GM21423 (cell line): Measurements from ENCODE around the gene MRPL58.

Experiments used
- ATAC-seq: cut with Tn5 transposase; IDR thresholded peaks from one replicate; pipeline ENCODE4 v1.9.1; 2021; ENCODE audit warnings: mild to moderate bottlenecking, moderate library complexity; ENCODE audit not compliant: unreplicated experiment

Gene MRPL58

GRCh38 chr17:75046407-75047289 lies 34.2 kb downstream of the MRPL58 start, which contains the start of the genes ATP5PD and KCTD2:
TSS of gene ATP5PD (minus strand) at chr17:75046969. CDS start at chr17:75042650, 4,319 bp downstream.
TSS of gene KCTD2 (plus strand) at chr17:75047225. CDS start at chr17:75047251, 26 bp downstream.
- peak; percentile 93 for ATAC-seq

GRCh38 chr17:75047398-75048098 lies 35.1 kb downstream of the MRPL58 start:
- peak; percentile 13 for ATAC-seq

DNA sequence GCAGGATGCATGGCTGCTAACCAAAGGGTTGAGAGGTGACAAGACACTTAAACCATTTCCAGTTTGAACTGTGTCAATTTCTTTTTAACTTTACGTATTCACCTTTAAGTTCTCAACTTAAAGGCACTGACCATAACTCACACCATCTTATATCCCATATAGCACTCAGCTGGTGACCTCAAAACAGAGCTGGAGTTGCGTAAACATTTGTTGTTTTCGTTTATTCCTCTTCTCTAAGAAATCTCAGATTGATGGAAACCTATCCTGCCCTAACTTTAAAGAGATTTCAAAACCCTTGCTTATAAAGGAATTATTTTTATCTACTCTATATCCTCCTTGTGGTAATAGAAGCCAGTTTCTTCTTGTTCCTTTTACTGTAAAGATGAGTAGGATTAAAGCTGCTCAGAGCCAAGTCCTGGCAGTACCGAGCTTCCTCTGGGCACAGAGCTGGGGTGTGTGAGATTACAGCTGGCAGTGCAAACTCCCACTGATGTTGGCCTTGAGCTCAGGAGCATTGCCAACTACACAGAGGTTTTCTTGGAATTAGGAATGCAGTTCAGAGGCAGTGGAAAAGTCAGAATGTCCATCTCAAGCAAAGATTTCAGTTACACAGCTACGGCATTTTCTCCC lies 35.9 kb downstream of the MRPL58 start:
- no peak for ATAC-seq

DNA sequence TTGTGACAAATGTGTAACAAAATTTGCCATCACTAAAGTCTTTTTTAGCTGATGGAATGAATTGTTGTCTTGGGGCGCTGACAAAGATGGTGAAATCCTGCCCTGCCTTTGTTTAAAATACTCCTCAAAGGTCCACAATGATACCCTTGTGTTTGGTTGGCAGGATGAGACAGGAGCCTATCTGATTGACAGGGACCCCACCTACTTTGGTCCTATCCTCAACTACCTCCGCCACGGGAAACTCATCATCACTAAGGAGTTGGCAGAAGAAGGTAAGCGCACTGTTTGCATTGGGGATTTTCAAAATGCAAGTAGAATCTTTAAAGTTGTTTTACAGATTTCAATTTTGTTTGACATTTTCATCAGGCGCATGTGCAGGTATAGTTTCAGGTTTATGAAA lies 36.6 kb downstream of the MRPL58 start:
- ATAC-seq, result no peak

- ATAC-seq, result no peak
Measured at GRCh38 chr17:75049706-75050105, 37.2 kb downstream of the MRPL58 start.

GRCh38 chr17:75051941-75052340 lies 39.5 kb downstream of the MRPL58 start:
- no peak for ATAC-seq

DNA sequence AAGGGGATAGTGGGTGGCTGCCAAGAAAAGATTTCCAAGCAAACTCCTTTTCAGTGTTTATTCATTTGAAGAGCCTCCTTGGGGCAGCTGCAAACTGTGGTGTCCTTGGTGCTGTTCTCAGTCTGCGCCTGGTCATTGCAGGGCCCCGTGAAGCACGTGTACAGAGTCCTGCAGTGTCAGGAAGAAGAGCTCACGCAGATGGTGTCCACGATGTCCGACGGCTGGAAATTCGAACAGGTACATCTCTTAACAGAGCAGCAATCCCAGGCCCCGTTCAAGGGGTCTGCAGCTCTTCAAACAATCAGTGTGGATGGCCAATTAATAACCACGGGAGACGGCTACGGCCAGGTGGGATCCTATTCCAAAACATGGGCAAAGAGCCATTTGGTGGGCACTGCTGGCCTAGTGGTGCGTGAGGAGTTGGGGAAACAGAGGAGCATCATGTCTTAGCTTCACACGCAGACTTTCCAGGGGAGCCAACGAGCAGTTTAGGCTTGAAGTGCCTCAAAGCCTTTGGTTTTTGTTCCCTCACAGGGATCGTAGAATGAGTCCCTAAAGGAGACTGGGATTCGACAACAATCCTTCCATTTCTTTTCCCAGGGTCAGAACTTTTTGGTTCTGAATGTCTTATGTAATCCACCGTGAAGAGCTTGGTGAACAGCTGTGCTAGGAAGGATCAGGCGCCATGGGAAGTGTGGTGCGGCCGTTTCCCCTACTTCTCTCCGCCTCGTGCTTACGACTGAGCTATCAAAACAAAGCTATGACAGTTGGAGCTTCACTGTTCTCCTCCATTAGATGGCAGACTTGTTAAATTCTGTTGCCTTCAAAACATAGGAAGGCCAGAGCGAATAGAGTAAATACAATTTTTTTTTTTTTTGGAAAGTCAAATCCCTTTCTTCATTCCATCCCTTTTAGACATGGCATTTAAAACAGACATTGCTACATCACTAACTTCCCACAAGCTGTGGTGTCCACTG lies 47.2 kb downstream of the MRPL58 start:
- ATAC-seq, result no peak

GRCh38 chr17:75060434-75061054 lies 48.1 kb downstream of the MRPL58 start:
- ATAC-seq, result no peak

GRCh38 chr17:75061055-75061438 lies 48.6 kb downstream of the MRPL58 start:
- no peak for ATAC-seq

DNA sequence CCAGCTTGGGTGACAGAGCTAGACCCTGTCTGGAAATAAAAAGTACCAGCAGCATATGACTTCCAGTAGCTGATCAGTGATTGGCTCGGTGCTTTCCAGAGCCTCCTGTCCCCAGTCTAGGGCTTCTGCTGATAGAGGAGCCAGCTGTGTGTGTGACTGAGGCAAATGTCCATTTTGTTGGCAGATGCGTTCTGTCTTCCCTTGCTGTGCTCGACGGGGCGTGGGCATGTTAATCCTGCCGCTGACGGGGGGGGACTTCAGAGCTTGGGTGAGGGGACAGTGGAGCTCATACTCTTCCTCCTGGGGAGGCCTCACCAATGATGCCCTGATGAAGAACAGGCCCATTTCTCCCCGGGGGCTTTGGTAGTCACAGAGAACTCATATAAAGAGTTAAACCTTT lies 49.1 kb downstream of the MRPL58 start:
- ATAC-seq, result no peak

- ATAC-seq, result no peak
Measured at GRCh38 chr17:75063201-75063600, 50.7 kb downstream of the MRPL58 start.

DNA sequence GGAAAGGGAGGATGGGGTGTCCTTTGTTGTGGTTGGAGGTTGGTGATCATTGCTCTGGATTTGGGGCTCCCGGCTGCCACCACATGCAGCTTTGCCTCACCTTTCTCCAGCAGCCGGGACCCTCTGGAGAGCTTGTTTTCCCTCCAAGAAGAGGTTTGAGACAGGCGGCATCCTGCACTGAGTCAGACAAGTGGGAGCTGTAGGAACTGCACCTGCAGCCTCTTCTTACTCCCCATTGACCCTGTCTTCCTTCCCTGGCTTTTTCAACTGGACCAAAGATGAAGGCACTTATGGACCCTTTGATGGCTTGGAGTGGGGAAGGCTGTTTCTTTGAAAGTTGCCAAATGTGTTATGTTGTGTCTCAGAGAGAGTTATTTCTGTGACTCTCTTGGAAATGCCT lies 51.2 kb downstream of the MRPL58 start:
- no peak for ATAC-seq

- ATAC-seq, result no peak
Measured at GRCh38 chr17:75064040-75064439, 51.6 kb downstream of the MRPL58 start.

DNA sequence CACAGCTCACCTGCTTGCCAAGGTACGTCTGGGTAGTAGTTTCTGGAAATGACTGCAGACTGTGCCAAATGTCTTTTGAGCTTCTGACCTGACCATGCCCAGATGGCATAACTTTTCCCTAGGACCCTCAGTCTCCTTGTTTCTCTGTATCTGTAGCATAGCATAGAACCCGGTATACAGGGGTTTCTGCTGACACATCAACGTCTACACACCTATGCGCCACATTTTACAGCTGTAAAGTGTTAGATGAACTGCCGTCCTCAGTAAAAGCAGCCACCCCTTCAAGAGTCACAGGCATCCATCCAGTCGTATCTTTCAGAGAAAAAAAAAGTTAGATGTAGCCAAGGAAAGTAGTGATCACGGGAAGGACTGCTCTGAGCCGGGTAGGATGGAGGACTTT lies 52.0 kb downstream of the MRPL58 start:
- no peak for ATAC-seq

DNA sequence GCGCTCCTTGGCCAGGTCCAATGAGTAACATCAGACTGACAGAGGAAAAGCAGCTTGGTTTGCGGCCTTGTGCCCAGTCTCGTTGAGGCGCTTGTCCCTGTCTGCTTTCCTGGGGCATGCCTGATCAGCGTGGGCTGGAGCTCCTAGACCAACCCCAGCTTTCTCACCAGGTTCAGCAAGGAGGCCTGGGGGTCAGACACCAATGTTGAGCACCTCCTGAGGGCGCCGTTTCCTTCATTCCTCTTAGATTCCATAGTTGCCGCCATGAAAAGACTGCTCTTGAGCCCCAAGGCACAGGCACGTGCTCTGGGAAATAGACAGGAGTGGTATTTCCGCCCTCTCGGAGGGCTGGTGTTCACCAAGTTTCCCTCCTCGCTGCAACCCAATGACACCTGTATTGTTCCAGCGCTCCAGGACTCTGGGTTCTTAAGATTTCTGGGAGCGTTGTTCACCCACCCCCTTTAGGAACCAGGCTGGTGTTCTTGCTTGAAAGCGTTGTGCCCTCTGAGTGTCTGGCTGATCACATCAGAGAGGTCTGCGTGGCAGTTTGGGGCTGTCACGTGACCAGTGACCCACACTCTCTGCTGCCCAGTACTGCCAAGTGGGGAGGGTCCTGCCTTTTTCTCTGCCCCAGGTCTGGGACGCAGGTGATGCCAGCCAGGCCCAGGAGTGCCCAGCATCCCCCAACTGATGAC lies 52.5 kb downstream of the MRPL58 start:
- no peak for ATAC-seq

GRCh38 chr17:75065562-75066151 lies 53.2 kb downstream of the MRPL58 start:
- no peak for ATAC-seq

DNA sequence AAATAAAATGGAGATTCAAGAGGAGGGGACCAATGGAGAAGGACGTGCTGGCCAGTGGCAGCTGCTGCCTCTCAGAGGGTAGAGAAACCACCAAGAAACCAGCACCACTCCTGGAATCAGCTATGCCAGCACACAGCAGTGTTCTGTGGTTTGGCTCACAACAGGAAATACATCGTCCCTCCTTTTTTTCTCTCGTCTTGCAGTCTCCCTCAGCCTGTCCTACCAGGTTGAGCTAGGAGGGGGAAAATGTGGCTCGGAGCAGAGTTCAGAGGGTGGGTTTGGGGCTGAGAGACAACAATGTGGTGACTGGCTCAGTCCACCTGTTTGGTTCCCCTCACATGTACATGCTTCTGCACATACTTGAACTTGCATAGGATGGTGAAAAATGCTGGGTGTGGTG lies 55.4 kb downstream of the MRPL58 start:
- ATAC-seq, result no peak

DNA sequence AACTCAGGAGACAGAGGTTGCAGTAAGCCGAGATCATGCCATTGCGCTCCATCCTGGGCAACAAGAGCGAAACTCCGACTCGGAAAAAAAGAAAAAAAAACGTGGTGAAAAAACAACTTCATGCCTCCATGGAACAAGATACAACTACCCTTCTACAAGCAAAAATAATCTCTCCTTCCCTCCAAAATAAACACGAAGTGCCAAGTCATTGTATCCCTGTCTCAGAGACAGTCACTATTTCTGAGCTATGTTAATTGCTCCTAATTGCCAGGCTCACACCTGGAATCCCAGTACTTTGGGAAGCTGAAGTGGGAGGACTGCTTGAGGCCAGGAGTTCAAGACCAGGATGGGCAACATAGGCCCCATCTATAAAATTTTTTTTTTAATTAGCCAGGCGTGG lies 56.3 kb downstream of the MRPL58 start:
- no peak for ATAC-seq

GRCh38 chr17:75069783-75070182 lies 57.3 kb downstream of the MRPL58 start:
- no peak for ATAC-seq
